K562 (cell line): ENCODE measurements around the gene LPCAT3. TPM values are rescaled to one million over a fixed set of nuclear protein-coding genes. Genes with fewer than 3 reads are reported as not detected.

Source experiments
- ATAC-seq: fragments of 200-7000 bp; cut with Tn5 transposase; 3 replicates; pipeline ENCODE4 v1.9.1; 2020; ENCODE audit warnings: moderate library complexity
- BruUV-seq: library from RNA; stranded (reverse); fragments of 400-500 nt; replicated peaks from 2 replicates; lab custom pipeline; 2021; lab: Mats Ljungman, UMichigan
- CTCF ChIA-PET: fragments of 300-600 bp; formaldehyde crosslinking; extraction: SDS; loops from one replicate; lab custom pipeline; 2021; ENCODE audit warnings: low intra/inter-chr PET ratio; lab: Yijun Ruan, JAX
- POLR2A ChIA-PET: fragments of 300-600, 350-650 bp; sonication (Branson Sonifier 250); formaldehyde crosslinking; extraction: SDS; loops from one replicate; lab custom pipeline; 2021; ENCODE audit warnings: antibody characterized with exemption, inconsistent platforms; lab: Yijun Ruan, JAX
- DNase-seq, 4 experiments: peaks; one replicate each; pipeline versions ENCODE4 v3.0.0 to v3.0.0-alpha.2; 2011 to 2018; ENCODE audit warnings: low spot score in 3 of 4, mixed read lengths in 3 of 4; ENCODE audit errors: extremely low read depth in 1 of 4
- FAIRE-seq: peaks from 2 replicates; lab custom pipeline; 2011; peaks lifted over from hg19 to GRCh38; lab: Jason Lieb, UNC
- H2AFZ ChIP-seq: 2 replicates; pipeline ENCODE4 v1.6.0; 2011; ENCODE audit warnings: low read depth, low read length, control low read depth, inconsistent platforms
- H3K27ac ChIP-seq: fragments of 200-600 bp; 3 replicates; pipeline ENCODE4 v1.8.0; 2011; ENCODE audit warnings: low read depth, mild to moderate bottlenecking, control low read depth, inconsistent platforms, low read length, moderate library complexity, mixed read lengths; ENCODE audit errors: extremely low read depth
- H3K27me3 ChIP-seq, 2 experiments: fragments of 300-600 bp in 1 of 2; 2 replicates in 1 of 2; 3 replicates in 1 of 2; pipeline versions ENCODE4 v1.6.0 to v1.8.0; 2011; ENCODE audit warnings: inconsistent platforms in 2 of 2, low read length in 2 of 2, mild to moderate bottlenecking in 1 of 2, mixed read lengths in 1 of 2, moderate library complexity in 1 of 2; ENCODE audit not compliant: control insufficient read depth in 2 of 2, insufficient read depth in 2 of 2
- H3K36me3 ChIP-seq: fragments of 300-600 bp; 3 replicates; pipeline ENCODE4 v1.8.0; 2011; ENCODE audit warnings: mild to moderate bottlenecking, low read length, inconsistent platforms; ENCODE audit not compliant: control insufficient read depth, insufficient read depth
- H3K4me1 ChIP-seq, 2 experiments: fragments of 200-600 bp in 1 of 2; replicated peaks in 1 of 2; 2 replicates in 1 of 2; 3 replicates in 1 of 2; pipeline versions ENCODE4 v1.5.1 to v1.8.0; 2011; ENCODE audit warnings: inconsistent platforms in 2 of 2, low read length in 2 of 2, mild to moderate bottlenecking in 1 of 2, mixed read lengths in 1 of 2, moderate library complexity in 1 of 2; ENCODE audit not compliant: control insufficient read depth in 2 of 2, insufficient read depth in 2 of 2
- H3K4me2 ChIP-seq: 2 replicates; pipeline ENCODE4 v1.6.1; 2011; ENCODE audit warnings: low read length, control low read depth, inconsistent platforms, mixed read lengths; ENCODE audit not compliant: insufficient read depth
- H3K4me3 ChIP-seq: fragments of 200-600 bp; sonication (generic), shearing (Covaris generic); 2 replicates; pipeline ENCODE4 v1.5.1; 2016; ENCODE audit warnings: control low read depth, inconsistent platforms
- H3K79me2 ChIP-seq: fragments of 200-600 bp; 3 replicates; pipeline ENCODE4 v1.8.0; 2011; ENCODE audit warnings: low read length, inconsistent platforms; ENCODE audit not compliant: control insufficient read depth, insufficient read depth
- H3K9ac ChIP-seq, 2 experiments: 2 replicates each; pipeline versions ENCODE4 v1.6.0 to v1.6.1; 2011; ENCODE audit warnings: low read depth in 2 of 2, low read length in 2 of 2, control low read depth in 1 of 2, inconsistent platforms in 1 of 2, mild to moderate bottlenecking in 1 of 2, mixed read lengths in 1 of 2; ENCODE audit not compliant: insufficient read depth in 1 of 2
- H3K9me1 ChIP-seq: one replicate; pipeline ENCODE4 v1.6.0; 2011; ENCODE audit warnings: inconsistent platforms, mild to moderate bottlenecking, low read length, moderate library complexity; ENCODE audit not compliant: control insufficient read depth, insufficient read depth
- H3K9me3 ChIP-seq: replicated peaks from 2 replicates; pipeline ENCODE4 v1.5.1; 2011; ENCODE audit warnings: low read depth, low read length, inconsistent platforms; ENCODE audit not compliant: control insufficient read depth, insufficient read depth
- H4K20me1 ChIP-seq: replicated peaks from 2 replicates; pipeline ENCODE4 v1.6.1; 2011; ENCODE audit warnings: low read length, inconsistent platforms, mixed read lengths; ENCODE audit not compliant: control insufficient read depth, insufficient read depth
- CBFA2T3 ChIP-seq: fragments of 450-650 bp; IDR thresholded peaks from 2 replicates; pipeline ENCODE4 v1.6.1; 2017
- CBFB ChIP-seq: sonication (generic); formaldehyde crosslinking; IDR thresholded peaks from 2 replicates; pipeline ENCODE4 v1.4.0; 2020; ENCODE audit warnings: mild to moderate bottlenecking, missing genetic modification reagents
- CBX1 ChIP-seq: sonication (generic); IDR thresholded peaks from 2 replicates; pipeline ENCODE4 v1.6.1; 2016; ENCODE audit warnings: antibody characterized with exemption, low read depth, mild to moderate bottlenecking
- DPF2 ChIP-seq: fragments of 450-650 bp; IDR thresholded peaks from 2 replicates; pipeline ENCODE4 v1.6.1; 2016
- HDAC1 ChIP-seq, 2 experiments: fragments of 450-650 bp; IDR thresholded peaks; 2 replicates each; pipeline ENCODE4 v1.6.1; 2016 to 2017; ENCODE audit warnings: inconsistent platforms in 1 of 2, mild to moderate bottlenecking in 1 of 2, moderate library complexity in 1 of 2
- RUNX1 ChIP-seq: sonication (generic); IDR thresholded peaks from 2 replicates; pipeline ENCODE4 v1.6.1; 2016; ENCODE audit warnings: antibody characterized with exemption, low read depth
- SMAD4 ChIP-seq: fragments of 250-450 bp; sonication (Bioruptor Pico); conservative IDR thresholded peaks from 2 replicates; pipeline ENCODE4 v1.8.0; 2021; ENCODE audit warnings: inconsistent platforms, mild to moderate bottlenecking, moderate library complexity
- SOX6 ChIP-seq: fragments of 450-650 bp; IDR thresholded peaks from 2 replicates; pipeline ENCODE4 v1.6.1; 2014; ENCODE audit warnings: mild to moderate bottlenecking
- TOE1 ChIP-seq, 2 experiments: fragments of 450-650 bp in 1 of 2; sonication (generic) in 1 of 2; formaldehyde crosslinking in 1 of 2; IDR thresholded peaks; 2 replicates each; pipeline versions ENCODE4 v1.7.1 to v1.8.0; 2016 to 2022; ENCODE audit warnings: borderline replicate concordance in 2 of 2, mild to moderate bottlenecking in 2 of 2, antibody characterized with exemption in 1 of 2, inconsistent platforms in 1 of 2, low read depth in 1 of 2, missing genetic modification reagents in 1 of 2, moderate library complexity in 1 of 2
- XRCC3 ChIP-seq: fragments of 450-650 bp; IDR thresholded peaks from 2 replicates; pipeline ENCODE4 v1.6.1; 2017; ENCODE audit warnings: mild to moderate bottlenecking, moderate library complexity
- ZEB2 ChIP-seq: fragments of 450-650 bp; IDR thresholded peaks from 2 replicates; pipeline ENCODE4 v1.6.1; 2016
- ZKSCAN1 ChIP-seq: fragments of 150-350 bp; IDR thresholded peaks from 2 replicates; pipeline ENCODE4 v1.6.1; 2016; ENCODE audit warnings: low read depth, low read length
- ZNF282 ChIP-seq: sonication (generic); formaldehyde crosslinking; IDR thresholded peaks from 2 replicates; pipeline ENCODE4 v1.8.1; 2023; ENCODE audit warnings: missing genetic modification reagents
- ZNF324 ChIP-seq: fragments of 250-450 bp; sonication (Bioruptor Pico); IDR thresholded peaks from 2 replicates; pipeline ENCODE4 v1.4.0; 2020; ENCODE audit warnings: mild to moderate bottlenecking
- WGBS: fragments of 100-300 bp; shearing (Covaris generic); methylation state at CpG from one replicate; pipeline ENCODE4 v1.1.6; 2016; ENCODE audit warnings: low coverage, mixed read lengths; ENCODE audit not compliant: insufficient coverage; ENCODE audit errors: missing lambda C conversion rate; 5-methylcytosine and 5-hydroxymethylcytosine counted together
- in situ Hi-C: fragments of 300-500 bp; cut with MboI; formaldehyde crosslinking; loops from 4 replicates; pipeline ENCODE4 v1.15.0; 2018; ENCODE audit warnings: inconsistent platforms, mixed read lengths
- intact Hi-C: fragments of 100-400 bp; cut with micrococcal nuclease; formaldehyde crosslinking; loops from 2 replicates; pipeline ENCODE4 v1.14.2; 2022
- polyA plus RNA-seq, 8 experiments: library from polyadenylated mRNA; depleted of rRNA in 4 of 8; stranded (reverse) in 5 of 8; unstranded in 3 of 8; fragments of >200 nt; fragmentation: Nextera tagmentation in 2 of 8; fragmentation: Illumina TruSeq in 1 of 8; extraction: Ambion mirVana in 2 of 8; extraction: Trizol in 1 of 8; gene quantifications; 2 replicates each; pipeline versions ENCODE4 v1.2.1 to v1.2.3, GENCODE V29; 2011 to 2014; ENCODE audit warnings: inconsistent platforms in 1 of 8, missing spikeins in 1 of 8
- total RNA-seq, 7 experiments: library from RNA; depleted of rRNA in 6 of 7; stranded (reverse); fragments of >200 nt in 6 of 7; fragmentation: Illumina TruSeq in 2 of 7; extraction: Trizol in 2 of 7; gene quantifications; 2 replicates each; pipeline versions ENCODE4 v1.2.1 to v1.2.3, GENCODE V29; 2011 to 2021; ENCODE audit warnings: low replicate concordance in 1 of 7
- TF ChIP-seq, protein P1 (sequence below): fragments of 200-800 bp; sonication (Bioruptor generic); IDR thresholded peaks from 2 replicates; pipeline ENCODE4 v1.6.1; 2017; ENCODE audit warnings: missing genetic modification characterization, missing compliant biosample characterization

The LPCAT3 gene
- total and polyA plus RNA-seq, 9 of the 15 experiments (the other 6 are each of a cell fraction or from before 2014, with no cell fraction given), result 4.9 to 52.5 (median 25.3) TPM

DNA sequence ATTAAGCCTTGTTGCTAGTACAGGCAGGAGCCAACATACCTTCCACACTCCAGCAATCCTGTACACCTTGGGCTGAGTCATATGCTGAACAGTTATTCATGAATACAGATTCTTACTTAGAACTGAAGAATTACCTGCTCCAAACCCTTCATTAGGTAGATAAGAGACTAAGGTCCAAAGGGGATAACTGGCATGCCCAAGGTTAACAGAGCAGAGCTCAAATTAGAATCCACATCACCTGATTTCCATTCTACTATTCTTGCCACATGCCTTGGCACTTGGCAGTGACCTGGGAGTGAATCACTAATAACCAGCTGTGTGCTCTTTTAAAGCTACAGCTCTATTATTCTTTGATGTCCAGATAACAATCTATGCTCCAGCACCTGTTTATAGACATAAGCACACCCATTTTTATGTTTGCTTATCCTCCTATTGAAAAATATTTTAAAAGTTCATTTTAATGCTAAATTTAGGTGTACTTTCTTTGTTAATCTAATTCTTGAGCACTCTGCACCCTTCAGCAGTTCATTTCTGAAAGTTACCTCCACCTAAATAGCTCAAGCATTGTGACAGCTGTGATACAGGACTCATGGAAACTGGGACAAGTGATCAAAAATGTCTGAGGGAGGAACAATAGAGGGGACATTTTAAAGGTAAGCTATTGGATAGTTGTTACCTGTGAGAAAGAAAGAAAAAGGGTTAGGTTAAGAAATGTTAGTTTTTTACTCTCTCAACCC lies 19.4 kb downstream of the LPCAT3 start:
- Histone ChIP-seq H3K4me3 (no peak overlapping the region), H3K4me2 (no peak overlapping the region), H3K9me3 (no peaks in the 10 kb centered on the region), H2AFZ (no peak overlapping the region), H3K9ac (no peak overlapping the region), H3K79me2 (no peaks in the 10 kb centered on the region), H3K36me3 (peaks cover 19% of the 10 kb centered on the region; the same call in 2 of the 3 replicates), H3K27ac (no peak overlapping the region), H4K20me1 (no peaks in the 10 kb centered on the region), H3K4me1 (peaks cover 0 to 13% of the 10 kb centered on the region in 2 experiments; a peak in 4 of 5 replicates), H3K9me1 (no peaks in the 10 kb centered on the region), H3K27me3 (no peaks in the 10 kb centered on the region)
- CTCF ChIA-PET, result no interaction called here
- intact Hi-C loops (no loop called here), in situ Hi-C loops (no loop called here)
- POLR2A ChIA-PET, result interaction anchor here (1.0 to 1.9 kb wide), 4 partner anchors 13 to 34 kb away, joined by 3 to 8 read pairs (median 4); no protein-coding TSS in a partner anchor
- TF ChIP-seq SMAD4 (CRISPR knock-in tag) (no peak), CBX1 (no peak)
- DNase-seq (no peak), FAIRE-seq (no peak), ATAC-seq (no peak)
- no TSS peak for BruUV-seq

- no peak overlapping the region for H3K27ac ChIP-seq
- no peaks in the 10 kb centered on the region for H4K20me1 ChIP-seq
- H3K27me3 ChIP-seq, result no peaks in the 10 kb centered on the region
- 0% methylated on average over 2 of the region's 2 CpGs for WGBS
- CTCF ChIA-PET, result no interaction called here
- peak; percentile 28 to 61 (median 47) for DNase-seq
- H3K9me3 ChIP-seq, result no peaks in the 10 kb centered on the region
- BruUV-seq, result no TSS peak
- in situ Hi-C loops (no loop called here), intact Hi-C loops (no loop called here)
- peaks cover 0 to 13% of the 10 kb centered on the region in 2 experiments; a peak in 3 of 5 replicates for H3K4me1 ChIP-seq
- no peak overlapping the region for H3K9ac ChIP-seq
- no peak overlapping the region for H3K4me3 ChIP-seq
- no peak overlapping the region for H3K4me2 ChIP-seq
- H3K36me3 ChIP-seq, result peaks cover 16% of the 10 kb centered on the region; the same call in 2 of the 3 replicates
- no peaks in the 10 kb centered on the region for H3K9me1 ChIP-seq
- peak; percentile 57 for FAIRE-seq
- POLR2A ChIA-PET, result interaction anchor here (0.6 to 1.6 kb wide), 4 partner anchors 8 to 51 kb away, joined by 3 to 4 read pairs (median 3); no protein-coding TSS in a partner anchor
- peak; percentile 63 for ATAC-seq
- H3K79me2 ChIP-seq, result no peaks in the 10 kb centered on the region
- no peak overlapping the region for H2AFZ ChIP-seq
- TF ChIP-seq CBFB (no peak), RUNX1 (no peak), TOE1 (IDR thresholded peaks at IDR 0.05; ENCODE audit: borderline replicate concordance) (no peak), TOE1 (CRISPR knock-in tag; IDR thresholded peaks at IDR 0.05; ENCODE audit: borderline replicate concordance, low read depth) (no peak), XRCC3 (no peak), ZNF282 (no peak), ZEB2 (0 out of 2 replicates have a peak, but pooled peaks have one; percentile 37), SOX6 (peak; percentile 75; the same call in 1 of the 2 replicates), CBFA2T3 (peak; percentile 46; the same call in 1 of the 2 replicates), DPF2 (peak; percentile 66; the same call in 1 of the 2 replicates), ZNF324 (no peak), HDAC1 (IDR thresholded peaks at IDR 0.05) (0 out of 4 replicates have a peak, but pooled peaks of 1 of the 2 experiments have one; percentile 23), ZKSCAN1 (no peak)
- TF ChIP-seq, protein P1, sequence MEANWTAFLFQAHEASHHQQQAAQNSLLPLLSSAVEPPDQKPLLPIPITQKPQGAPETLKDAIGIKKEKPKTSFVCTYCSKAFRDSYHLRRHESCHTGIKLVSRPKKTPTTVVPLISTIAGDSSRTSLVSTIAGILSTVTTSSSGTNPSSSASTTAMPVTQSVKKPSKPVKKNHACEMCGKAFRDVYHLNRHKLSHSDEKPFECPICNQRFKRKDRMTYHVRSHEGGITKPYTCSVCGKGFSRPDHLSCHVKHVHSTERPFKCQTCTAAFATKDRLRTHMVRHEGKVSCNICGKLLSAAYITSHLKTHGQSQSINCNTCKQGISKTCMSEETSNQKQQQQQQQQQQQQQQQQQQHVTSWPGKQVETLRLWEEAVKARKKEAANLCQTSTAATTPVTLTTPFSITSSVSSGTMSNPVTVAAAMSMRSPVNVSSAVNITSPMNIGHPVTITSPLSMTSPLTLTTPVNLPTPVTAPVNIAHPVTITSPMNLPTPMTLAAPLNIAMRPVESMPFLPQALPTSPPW, result peak; percentile 43
Observed at GRCh38 chr12:6996040-6996441, 22.2 kb downstream of the LPCAT3 start.
